ENCODE measurements around the gene CD22.

GRCh38 chr19:35353635-35354034 lies 24.6 kb downstream of the CD22 start:
- TF ChIP-seq POLR2A (IDR thresholded peaks at IDR 0.05): no peak
- no peak for TF ChIP-seq CTCF (IDR thresholded peaks at IDR 0.05)

Measured in breast epithelium (tissue), 3 donors.